ENCODE results near the gene WNK2. TPM values are rescaled to one million over a fixed set of nuclear protein-coding genes. Genes with fewer than 3 reads are reported as not detected.

The WNK2 gene
- total RNA-seq, 1 experiment from 2014 or later: 69.4 TPM

DNA sequence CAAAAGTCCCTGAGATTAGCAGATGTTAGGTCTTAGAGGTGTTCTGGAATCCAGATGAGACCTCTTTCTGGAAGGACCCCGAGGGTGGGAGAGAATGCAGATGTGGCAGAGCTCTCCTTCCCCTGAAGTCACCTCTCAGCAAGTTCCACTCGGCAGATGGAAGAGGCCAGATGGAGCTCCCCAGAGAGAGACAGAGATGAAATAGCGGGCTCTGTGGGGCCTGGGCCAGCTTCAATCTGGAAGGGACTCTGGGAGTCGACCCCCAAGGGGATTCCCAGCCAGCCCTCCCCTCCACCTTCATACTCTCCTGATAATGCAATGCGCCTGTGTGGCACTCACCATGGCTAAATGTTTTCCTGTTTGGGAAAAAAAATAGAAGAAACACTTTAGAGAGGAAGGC, 60.2 kb downstream of the WNK2 start:
- Histone ChIP-seq H2AK5ac (ENCODE audit: insufficient read length, low read length) (no peak overlapping the region), H2BK15ac (ENCODE audit: low read depth, low read length) (no peak overlapping the region), H2BK20ac (ENCODE audit: low read depth, low read length, poor library complexity, severe bottlenecking) (no peak overlapping the region), H2BK120ac (ENCODE audit: low read depth, low read length, poor library complexity, severe bottlenecking) (no peak overlapping the region), H3K79me1 (ENCODE audit: insufficient read depth, low read depth, low read length, poor library complexity, severe bottlenecking) (no peaks in the 10 kb centered on the region), H3K56ac (ENCODE audit: insufficient read length, low read depth, low read length) (no peak overlapping the region), H2BK5ac (ENCODE audit: insufficient read length, low read length) (no peak overlapping the region), H4K8ac (replicated peaks; ENCODE audit: insufficient read length, low read depth, low read length) (no peak overlapping the region), H3K9me3 (ENCODE audit: control insufficient read depth, low read depth, low read length) (no peaks in the 10 kb centered on the region), H3K9ac (ENCODE audit: extremely low read depth, insufficient read length, low read length) (no peak overlapping the region), H3K27ac (ENCODE audit: insufficient read length, low read depth, low read length) (no peak overlapping the region), H2BK12ac (ENCODE audit: insufficient read length, low read depth, low read length) (no peak overlapping the region), H3K23ac (ENCODE audit: insufficient read length, low read depth, low read length) (no peak overlapping the region), H3K4me1 (ENCODE audit: insufficient read depth, low read length) (no peaks in the 10 kb centered on the region; the same call in 1 of the 2 replicates), H2AFZ (ENCODE audit: low read length) (no peak overlapping the region), H4K5ac (ENCODE audit: insufficient read length, low read depth, low read length) (no peak overlapping the region), H3K23me2 (ENCODE audit: insufficient read length, low read depth, low read length, poor library complexity, severe bottlenecking) (no peaks in the 10 kb centered on the region), H4K20me1 (ENCODE audit: control insufficient read depth, insufficient read depth, insufficient read length) (no peaks in the 10 kb centered on the region), H3T11ph (ENCODE audit: low read length) (no peak overlapping the region), H3K79me2 (ENCODE audit: insufficient read depth, low read length) (no peaks in the 10 kb centered on the region), H3K14ac (ENCODE audit: insufficient read depth, low read length) (no peak overlapping the region), H3K27me3 (ENCODE audit: insufficient read depth, low read length) (no peaks in the 10 kb centered on the region), H3K4me2 (ENCODE audit: insufficient read depth, insufficient read length, low read length) (no peak overlapping the region), H3K4ac (ENCODE audit: low read depth, low read length) (no peak overlapping the region), H4K91ac (ENCODE audit: insufficient read length, low read depth, low read length) (no peak overlapping the region), H3K18ac (ENCODE audit: insufficient read length, low read depth, low read length) (no peak overlapping the region)
- Mint-ChIP-seq H3K27me3 (ENCODE audit: low read depth) (no peaks in the 10 kb centered on the region), H3K4me1 (peaks cover 20 to 30% of the 10 kb centered on the region in 2 experiments), H3K27ac (0 out of 7 replicates have a peak overlapping the region, but pooled peaks of 1 of the 3 experiments have one; percentile 37), H3K36me3 (ENCODE audit: insufficient read depth in 1 of 3, low read depth in 3 of 3) (peaks cover 13 to 27% (median 22%) of the 10 kb centered on the region in 3 experiments; a peak in 6 of 7 replicates), H3K4me3 (no peak overlapping the region), H3K9me3 (no peaks in the 10 kb centered on the region)
- DNase-seq: no peak
- TF ChIP-seq, protein P1, sequence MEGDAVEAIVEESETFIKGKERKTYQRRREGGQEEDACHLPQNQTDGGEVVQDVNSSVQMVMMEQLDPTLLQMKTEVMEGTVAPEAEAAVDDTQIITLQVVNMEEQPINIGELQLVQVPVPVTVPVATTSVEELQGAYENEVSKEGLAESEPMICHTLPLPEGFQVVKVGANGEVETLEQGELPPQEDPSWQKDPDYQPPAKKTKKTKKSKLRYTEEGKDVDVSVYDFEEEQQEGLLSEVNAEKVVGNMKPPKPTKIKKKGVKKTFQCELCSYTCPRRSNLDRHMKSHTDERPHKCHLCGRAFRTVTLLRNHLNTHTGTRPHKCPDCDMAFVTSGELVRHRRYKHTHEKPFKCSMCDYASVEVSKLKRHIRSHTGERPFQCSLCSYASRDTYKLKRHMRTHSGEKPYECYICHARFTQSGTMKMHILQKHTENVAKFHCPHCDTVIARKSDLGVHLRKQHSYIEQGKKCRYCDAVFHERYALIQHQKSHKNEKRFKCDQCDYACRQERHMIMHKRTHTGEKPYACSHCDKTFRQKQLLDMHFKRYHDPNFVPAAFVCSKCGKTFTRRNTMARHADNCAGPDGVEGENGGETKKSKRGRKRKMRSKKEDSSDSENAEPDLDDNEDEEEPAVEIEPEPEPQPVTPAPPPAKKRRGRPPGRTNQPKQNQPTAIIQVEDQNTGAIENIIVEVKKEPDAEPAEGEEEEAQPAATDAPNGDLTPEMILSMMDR (conservative IDR thresholded peaks at IDR 0.05): no peak
- no CpG with 5 or more reads among the region's 5 CpGs for WGBS (ENCODE audit: extremely low coverage, insufficient read length, low lambda C conversion rate)

Measured in H9 (cell line).